ENCODE data around the gene DPYSL4.

The DPYSL4 gene

GRCh38 chr10:132179551-132180392 lies 7.0 kb upstream of the DPYSL4 start:
- DNase-seq, result no peak

GRCh38 chr10:132180736-132181135 lies 6.0 kb upstream of the DPYSL4 start:
- no peak for DNase-seq

GRCh38 chr10:132181691-132182425 lies 4.9 kb upstream of the DPYSL4 start:
- no peak for DNase-seq

- no peak for DNase-seq
These were observed 4.2 kb upstream of the DPYSL4 start for GRCh38 chr10:132182591-132182990.

GRCh38 chr10:132183046-132183445 lies 3.7 kb upstream of the DPYSL4 start:
- DNase-seq, result no peak

GRCh38 chr10:132184816-132185593 lies 1.7 kb upstream of the DPYSL4 start:
- DNase-seq, result no peak

GRCh38 chr10:132185601-132186487 lies 904 bp upstream of the DPYSL4 start:
- DNase-seq, result peak; percentile 31 to 34

- DNase-seq, result no peak
These were observed 836 bp downstream of the DPYSL4 start for GRCh38 chr10:132187430-132188138.

GRCh38 chr10:132188331-132188730 lies 1.6 kb downstream of the DPYSL4 start:
- DNase-seq, result no peak

- DNase-seq, result no peak
These were observed 2.3 kb downstream of the DPYSL4 start for GRCh38 chr10:132189016-132189415.

- DNase-seq, result no peak
These were observed 3.2 kb downstream of the DPYSL4 start for GRCh38 chr10:132189810-132190422.

GRCh38 chr10:132192076-132192975 lies 5.6 kb downstream of the DPYSL4 start:
- DNase-seq, result no peak

GRCh38 chr10:132192991-132193665 lies 6.4 kb downstream of the DPYSL4 start:
- no peak for DNase-seq

- no peak for DNase-seq
These were observed 7.3 kb downstream of the DPYSL4 start for GRCh38 chr10:132193907-132194552.

- DNase-seq, result no peak
These were observed 8.0 kb downstream of the DPYSL4 start for GRCh38 chr10:132194726-132195125.

GRCh38 chr10:132195366-132196075 lies 8.8 kb downstream of the DPYSL4 start:
- DNase-seq, result no peak

- DNase-seq, result no peak
These were observed 9.7 kb downstream of the DPYSL4 start for GRCh38 chr10:132196178-132197113.

Measured in activated CD4-positive, alpha-beta T cell treated with anti-CD3 and anti-CD28 coated beads for 4 hours (primary cell).